Transverse colon (tissue), 4 donors: ENCODE data around the gene PAQR7. TPM values are rescaled to one million over a fixed set of nuclear protein-coding genes. Genes with fewer than 3 reads are reported as not detected.

Experiments used
- DNase-seq: peaks from one replicate; pipeline ENCODE4 v3.0.0-alpha.2; 2019
- H3K27ac ChIP-seq, 4 donors: fragments of 200-600 bp; sonication (generic); 2 replicates each; pipeline ENCODE4 v1.5.1; 2016 to 2018; ENCODE audit warnings: inconsistent platforms in 4 of 4
- H3K27me3 ChIP-seq: fragments of 200-600 bp; sonication (generic); 2 replicates; pipeline ENCODE4 v1.5.1; 2017; ENCODE audit warnings: inconsistent platforms
- H3K36me3 ChIP-seq, 4 donors: fragments of 200-600 bp; sonication (generic); 2 replicates each; pipeline ENCODE4 v1.5.1; 2017 to 2019; ENCODE audit warnings: inconsistent platforms in 4 of 4
- H3K4me1 ChIP-seq, 4 donors: fragments of 200-600 bp; sonication (generic); 2 replicates each; pipeline ENCODE4 v1.5.1; 2017 to 2020; ENCODE audit warnings: inconsistent platforms in 4 of 4
- H3K4me3 ChIP-seq, 4 donors: fragments of 200-600 bp; sonication (generic); 1 replicate in 1 of 4; 2 replicates in 3 of 4; pipeline versions ENCODE4 v1.5.1 to v1.6.1; 2017 to 2019; ENCODE audit warnings: inconsistent platforms in 4 of 4
- H3K9me3 ChIP-seq, 2 donors: fragments of 200-600 bp; sonication (generic); 2 replicates each; pipeline ENCODE4 v1.5.1; 2017 to 2019; ENCODE audit warnings: inconsistent platforms in 2 of 2
- CTCF ChIP-seq, 5 experiments: fragments of 200-600 bp in 3 of 5; fragments of 450-650 bp in 2 of 5; sonication (generic) in 3 of 5; IDR thresholded peaks; 1 replicate in 2 of 5; 2 replicates in 3 of 5; pipeline ENCODE4 v1.5.1; 2016 to 2017; ENCODE audit warnings: antibody characterized with exemption in 5 of 5, inconsistent platforms in 3 of 5, mild to moderate bottlenecking in 2 of 5, moderate library complexity in 1 of 5
- EP300 ChIP-seq: sonication (generic); formaldehyde crosslinking; IDR thresholded peaks from one replicate; pipeline ENCODE4 v1.6.1; 2017; ENCODE audit warnings: antibody characterized with exemption, low read depth
- POLR2A ChIP-seq: fragments of 450-650 bp; IDR thresholded peaks from one replicate; pipeline ENCODE4 v1.6.1; 2016; ENCODE audit warnings: antibody characterized with exemption, mild to moderate bottlenecking, moderate library complexity
- POLR2AphosphoS5 ChIP-seq, 3 donors: sonication (generic); formaldehyde crosslinking; IDR thresholded peaks; one replicate each; pipeline ENCODE4 v1.6.1; 2016; ENCODE audit warnings: antibody characterized with exemption in 3 of 3
- WGBS, 2 donors: methylation state at CpG; one replicate each; pipeline ENCODE4 v1.1.5; 2018; ENCODE audit warnings: low coverage in 1 of 2; 5-methylcytosine and 5-hydroxymethylcytosine counted together
- in situ Hi-C, 4 donors: fragments of 200-750 bp; cut with MboI; loops; one replicate each; pipeline versions ENCODE4 v1.15.0 to v1.15.1; 2017; ENCODE audit warnings: low sequenced_read_pairs in 3 of 4, low pct_ligation_motif_present in 1 of 4, low pct_unique_long_range_greater_than_20kb in 1 of 4
- intact Hi-C: fragments of 100-400 bp; cut with DNase I; formaldehyde crosslinking; loops from one replicate; pipeline ENCODE4 v1.15.1; 2023; ENCODE audit warnings: low total_unique reads
- total RNA-seq, 4 donors: library from RNA; depleted of rRNA; stranded (reverse); fragments of >200 nt; gene quantifications; one replicate each; pipeline ENCODE4 v1.1.0, GENCODE V29; 2016

The PAQR7 gene
- total RNA-seq, 4 donors from 2014 or later, result 2.0 to 2.4 (median 2.4) TPM; not detected in 1

- peak; percentile 31 for DNase-seq
- H3K4me3 ChIP-seq, result no peak overlapping the region
- H3K4me1 ChIP-seq, result peaks cover 15 to 51% (median 38%) of the 10 kb centered on the region in 4 donors
- H3K9me3 ChIP-seq, result no peaks in the 10 kb centered on the region
- H3K36me3 ChIP-seq, result no peaks in the 10 kb centered on the region
- H3K27ac ChIP-seq, result peak overlapping the region in 1 of 4 donors; percentile 2
- in situ Hi-C loops (no loop called here), intact Hi-C loops (no loop called here)
- WGBS, 2 donors, result 55% methylated on average over 3 of the region's 3 CpGs; no CpG with 5 or more reads in 1 of the 2 donors
- TF ChIP-seq POLR2A (no peak), POLR2AphosphoS5 (IDR thresholded peaks at IDR 0.05) (no peak), CTCF (IDR thresholded peaks at IDR 0.05) (peak in 1 of 5 experiments; percentile 11), EP300 (no peak)
- H3K27me3 ChIP-seq, result no peaks in the 10 kb centered on the region
Measured at GRCh38 chr1:25873120-25873519, 2.4 kb downstream of the PAQR7 start.

GRCh38 chr1:25872713-25873112, 2.8 kb downstream of the PAQR7 start:
- no peaks in the 10 kb centered on the region for H3K27me3 ChIP-seq
- in situ Hi-C loops, result no loop called here
- DNase-seq, result no peak
- TF ChIP-seq EP300, result no peak
- 51 to 63% methylated on average over 2 of the region's 2 CpGs for WGBS, 2 donors
- peak overlapping the region in 1 of 4 donors; percentile 9 for H3K27ac ChIP-seq
- no peaks in the 10 kb centered on the region for H3K36me3 ChIP-seq
- H3K4me3 ChIP-seq, result no peak overlapping the region
- H3K9me3 ChIP-seq, result no peaks in the 10 kb centered on the region
- peaks cover 15 to 51% (median 39%) of the 10 kb centered on the region in 4 donors for H3K4me1 ChIP-seq
- intact Hi-C loops, result no loop called here

GRCh38 chr1:25871704-25872494, 3.6 kb downstream of the PAQR7 start:
- intact Hi-C loops, result no loop called here
- peak overlapping the region in 1 of 4 donors; percentile 9 for H3K27ac ChIP-seq
- H3K4me3 ChIP-seq, result no peak overlapping the region
- in situ Hi-C loops, result no loop called here
- TF ChIP-seq POLR2AphosphoS5 (IDR thresholded peaks at IDR 0.05) (no peak), CTCF (IDR thresholded peaks at IDR 0.05) (no peak), EP300 (no peak), POLR2A (no peak)
- WGBS, 2 donors, result 43 to 78% methylated on average over 2 to 9 of the region's 9 CpGs
- peaks cover 15 to 58% (median 45%) of the 10 kb centered on the region in 4 donors for H3K4me1 ChIP-seq
- DNase-seq, result no peak
- no peaks in the 10 kb centered on the region for H3K36me3 ChIP-seq
- no peaks in the 10 kb centered on the region for H3K9me3 ChIP-seq
- H3K27me3 ChIP-seq, result no peaks in the 10 kb centered on the region

GRCh38 chr1:25871086-25871703, 4.3 kb downstream of the PAQR7 start:
- in situ Hi-C loops, result no loop called here
- Histone ChIP-seq H3K9me3 (no peaks in the 10 kb centered on the region), H3K4me3 (no peak overlapping the region), H3K4me1 (peaks cover 15 to 57% (median 46%) of the 10 kb centered on the region in 4 donors), H3K27ac (no peak overlapping the region), H3K27me3 (no peaks in the 10 kb centered on the region), H3K36me3 (no peaks in the 10 kb centered on the region)
- DNase-seq, result peak; percentile 30
- no peak for TF ChIP-seq POLR2A
- TF ChIP-seq CTCF (IDR thresholded peaks at IDR 0.05), result no peak
- TF ChIP-seq POLR2AphosphoS5 (IDR thresholded peaks at IDR 0.05), result no peak
- TF ChIP-seq EP300, result no peak
- intact Hi-C loops, result no loop called here
- 0 to 29% methylated on average over 1 to 5 of the region's 5 CpGs for WGBS, 2 donors
